ENCODE results near the gene CMTM7.
"Not testable (repeated sequence)": the region's sequence is repeated elsewhere in the genome, so short reads cannot be mapped to it uniquely, and the experiment has no call there.

GRCh38 chr3:32463415-32463814 lies 71.8 kb downstream of the CMTM7 start:
- not testable (repeated sequence) for TF ChIP-seq CTCF, POLR2A (IDR thresholded peaks at IDR 0.05)

Measured in thyroid gland (tissue), 4 donors.